HepG2 (cell line): Measurements from ENCODE around the gene UROS. TPM values are rescaled to one million over a fixed set of nuclear protein-coding genes. Genes with fewer than 3 reads are reported as not detected.

Experiments used
- ATAC-seq: fragments of 200-7000 bp; cut with Tn5 transposase; 3 replicates; pipeline ENCODE4 v1.9.1; 2020; ENCODE audit warnings: mild to moderate bottlenecking, moderate library complexity
- BruUV-seq: library from RNA; stranded (reverse); fragments of 400-500 nt; replicated peaks from 2 replicates; lab custom pipeline; 2021; lab: Mats Ljungman, UMichigan
- CTCF ChIA-PET: fragments of 300-600 bp; formaldehyde crosslinking; extraction: SDS; loops from one replicate; lab custom pipeline; 2021; ENCODE audit warnings: low total read pairs, inconsistent platforms, low intra/inter-chr PET ratio; lab: Yijun Ruan, JAX
- POLR2A ChIA-PET: fragments of 350-600 bp; sonication (Branson Sonifier 250); formaldehyde crosslinking; loops from one replicate; lab custom pipeline; 2020; ENCODE audit warnings: antibody characterized with exemption, inconsistent platforms; lab: Yijun Ruan, JAX
- DNase-seq: peaks from one replicate; pipeline ENCODE4 v3.0.0-alpha.2; 2015; ENCODE audit warnings: low spot score
- FAIRE-seq: peaks from 3 replicates; lab custom pipeline; 2011; peaks lifted over from hg19 to GRCh38; lab: Jason Lieb, UNC
- H2AFZ ChIP-seq: one replicate; pipeline ENCODE4 v1.6.1; 2011; ENCODE audit warnings: low read length, inconsistent platforms
- H3K27ac ChIP-seq: fragments of 300-600 bp; 3 replicates; pipeline ENCODE4 v1.8.0; 2011; ENCODE audit warnings: mixed run types, mild to moderate bottlenecking, mixed read lengths, low read length, inconsistent platforms; ENCODE audit not compliant: insufficient read depth; ENCODE audit errors: extremely low read length
- H3K27me3 ChIP-seq, 2 experiments: fragments of 200-600 bp in 1 of 2; 2 replicates in 1 of 2; 3 replicates in 1 of 2; pipeline versions ENCODE4 v1.6.0 to v1.8.0; 2011; ENCODE audit warnings: low read length in 2 of 2, mild to moderate bottlenecking in 2 of 2, moderate library complexity in 2 of 2, inconsistent platforms in 1 of 2; ENCODE audit not compliant: insufficient read depth in 2 of 2, control insufficient read depth in 1 of 2
- H3K36me3 ChIP-seq, 2 experiments: fragments of 200-600 bp in 1 of 2; replicated peaks in 1 of 2; 2 replicates in 1 of 2; 3 replicates in 1 of 2; pipeline versions ENCODE4 v1.5.1 to v1.8.0; 2011; ENCODE audit warnings: low read length in 2 of 2, inconsistent platforms in 1 of 2; ENCODE audit not compliant: insufficient read depth in 2 of 2, control insufficient read depth in 1 of 2
- H3K4me1 ChIP-seq: 2 replicates; pipeline ENCODE4 v1.5.1; 2012; ENCODE audit warnings: low read length, inconsistent platforms; ENCODE audit not compliant: insufficient read depth
- H3K4me2 ChIP-seq: 2 replicates; pipeline ENCODE4 v1.6.0; 2011; ENCODE audit warnings: low read depth, low read length, inconsistent platforms
- H3K4me3 ChIP-seq, 3 experiments: fragments of 200-600 bp in 1 of 3; sonication (generic), shearing (Covaris generic) in 1 of 3; replicated peaks in 1 of 3; 2 replicates each; pipeline ENCODE4 v1.5.1; 2011 to 2016; ENCODE audit warnings: low read length in 3 of 3, inconsistent platforms in 2 of 3, low read depth in 2 of 3, mild to moderate bottlenecking in 2 of 3, control low read depth in 1 of 3, mixed read lengths in 1 of 3; ENCODE audit not compliant: insufficient read depth in 1 of 3
- H3K79me2 ChIP-seq: one replicate; pipeline ENCODE4 v1.6.1; 2011; ENCODE audit warnings: low read length, inconsistent platforms; ENCODE audit not compliant: insufficient read depth
- H3K9ac ChIP-seq: 2 replicates; pipeline ENCODE4 v1.6.0; 2011; ENCODE audit warnings: mild to moderate bottlenecking, low read depth, low read length, inconsistent platforms; ENCODE audit not compliant: insufficient read depth
- H3K9me3 ChIP-seq: 2 replicates; pipeline ENCODE4 v1.5.1; 2012; ENCODE audit warnings: mild to moderate bottlenecking, low read length
- H4K20me1 ChIP-seq: 2 replicates; pipeline ENCODE4 v1.6.0; 2011; ENCODE audit warnings: inconsistent platforms, mild to moderate bottlenecking, low read length, moderate library complexity; ENCODE audit not compliant: insufficient read depth
- HNF4G ChIP-seq, 2 experiments: sonication (generic) in 1 of 2; formaldehyde crosslinking in 1 of 2; IDR thresholded peaks; 2 replicates each; pipeline versions ENCODE4 v1.4.0 to v1.6.1; 2011 to 2020; ENCODE audit warnings: borderline replicate concordance in 2 of 2, low read depth in 2 of 2, mild to moderate bottlenecking in 2 of 2, low read length in 1 of 2, missing genetic modification reagents in 1 of 2, moderate library complexity in 1 of 2
- HNRNPH1 ChIP-seq: fragments of 200-400 bp; formaldehyde crosslinking; optimal IDR thresholded peaks from 2 replicates; pipeline ENCODE3; 2017; ENCODE audit warnings: mild to moderate bottlenecking, low read depth, low read length
- KLF16 ChIP-seq, 2 experiments: sonication (generic) in 1 of 2; formaldehyde crosslinking in 1 of 2; IDR thresholded peaks; 2 replicates each; pipeline versions ENCODE4 v1.6.1 to v1.8.0; 2016 to 2023; ENCODE audit warnings: missing genetic modification reagents in 2 of 2, missing compliant biosample characterization in 1 of 2
- NFKBIZ ChIP-seq: IDR thresholded peaks from 2 replicates; pipeline ENCODE4 v1.6.1; 2018; ENCODE audit warnings: missing genetic modification reagents, missing compliant biosample characterization
- ZNF121 ChIP-seq: sonication (generic); formaldehyde crosslinking; IDR thresholded peaks from 2 replicates; pipeline ENCODE4 v1.5.0; 2020; ENCODE audit warnings: mild to moderate bottlenecking, missing genetic modification reagents
- WGBS: methylation state at CpG from one replicate; pipeline ENCODE4 v1.1.6; 2017; ENCODE audit warnings: low lambda C conversion rate; 5-methylcytosine and 5-hydroxymethylcytosine counted together
- in situ Hi-C: cut with HindIII; loops from 2 replicates; pipeline ENCODE4 v1.10.0; 2017; ENCODE audit warnings: low pct_unique_long_range_greater_than_20kb; ENCODE audit not compliant: extremely low pct_ligation_motif_present
- intact Hi-C: fragments of 100-400 bp; cut with micrococcal nuclease; formaldehyde crosslinking; loops from one replicate; pipeline ENCODE4 v1.10.0; 2022; ENCODE audit not compliant: unreplicated experiment
- polyA plus RNA-seq, 8 experiments: library from polyadenylated mRNA; depleted of rRNA in 3 of 8; stranded (reverse) in 7 of 8; unstranded in 1 of 8; fragments of >200 nt; fragmentation: Illumina TruSeq in 4 of 8; extraction: Trizol in 4 of 8; gene quantifications; 2 replicates each; pipeline versions ENCODE4 v1.2.1 to v1.2.3, GENCODE V29; 2011 to 2016; ENCODE audit warnings: low read depth in 4 of 8, missing spikeins in 1 of 8, mixed read lengths in 1 of 8; ENCODE audit not compliant: insufficient read depth in 1 of 8
- total RNA-seq, 5 experiments: library from RNA; depleted of rRNA; stranded (reverse); fragments of >200 nt; fragmentation: Illumina TruSeq; extraction: Trizol; gene quantifications; 2 replicates each; pipeline ENCODE4 v1.2.3, GENCODE V29; 2016; ENCODE audit warnings: low read depth in 1 of 5
- TF ChIP-seq, protein P1 (sequence below): sonication (generic); formaldehyde crosslinking; conservative IDR thresholded peaks from 2 replicates; pipeline ENCODE4 v1.4.0; 2020; ENCODE audit warnings: missing genetic modification reagents
- TF ChIP-seq, protein P2 (sequence below): sonication (generic); formaldehyde crosslinking; IDR thresholded peaks from 2 replicates; pipeline ENCODE4 v1.4.0; 2020; ENCODE audit warnings: missing genetic modification reagents, borderline replicate concordance
- TF ChIP-seq, protein P3 (sequence below): sonication (generic); formaldehyde crosslinking; IDR thresholded peaks from 2 replicates; pipeline ENCODE4 v1.9.0; 2021; ENCODE audit warnings: missing genetic modification reagents, borderline replicate concordance

The UROS gene
- total and polyA plus RNA-seq, 2 of the 13 experiments (the other 11 are each of a cell fraction or from before 2014, with no cell fraction given): 14.8 to 49.9 TPM

DNA sequence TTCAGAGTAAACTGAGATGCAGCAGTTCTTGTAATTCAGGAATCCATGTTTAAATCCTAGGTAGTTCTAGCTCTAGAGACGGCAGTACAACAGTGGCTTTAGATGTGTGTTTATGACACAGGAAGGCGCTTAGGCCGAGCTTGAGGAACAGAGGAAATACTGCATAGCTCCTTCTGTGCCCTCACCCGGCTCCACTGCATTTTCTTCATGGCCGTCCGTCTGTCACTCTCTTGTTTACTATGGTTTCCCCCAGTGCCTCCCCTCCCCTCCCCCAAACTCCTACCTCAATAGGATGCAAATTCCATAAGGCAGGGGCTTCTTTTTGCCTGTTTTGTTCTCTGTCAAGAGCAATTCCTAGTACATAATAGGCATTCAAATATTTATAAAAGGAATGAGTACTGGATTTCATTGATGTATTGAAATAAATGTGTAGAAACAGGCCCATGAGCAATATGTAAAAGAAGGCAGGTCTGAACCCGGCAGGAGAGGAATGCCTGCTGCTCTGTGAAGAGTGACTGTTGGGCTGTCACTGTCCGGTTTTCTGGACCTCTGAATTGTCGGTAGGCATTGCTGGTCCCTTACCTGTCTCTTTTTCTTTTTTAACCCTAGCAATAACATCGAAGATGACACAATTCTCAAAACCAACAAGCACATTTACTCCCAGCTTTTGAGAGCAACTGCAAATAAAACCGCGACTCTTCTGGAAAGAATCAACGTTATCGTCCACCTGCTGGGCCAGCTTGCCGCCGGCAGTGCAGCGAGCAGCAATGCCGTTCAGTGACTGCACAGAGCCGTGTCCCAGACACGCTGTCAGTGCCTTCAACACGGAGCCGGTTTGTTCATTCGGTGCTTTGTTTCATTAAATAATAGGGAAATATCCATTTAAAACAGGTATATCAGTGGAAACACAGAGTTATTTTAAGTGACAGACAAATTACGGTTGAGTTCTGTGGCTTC is 60.1 kb downstream of the UROS start:
- Histone ChIP-seq H3K9ac (no peak overlapping the region), H3K9me3 (no peaks in the 10 kb centered on the region), H3K27me3 (no peaks in the 10 kb centered on the region), H3K4me2 (no peak overlapping the region), H3K4me1 (no peaks in the 10 kb centered on the region), H3K79me2 (no peaks in the 10 kb centered on the region), H3K27ac (no peak overlapping the region), H2AFZ (no peak overlapping the region), H4K20me1 (no peaks in the 10 kb centered on the region), H3K4me3 (no peak overlapping the region), H3K36me3 (peaks cover 9 to 60% of the 10 kb centered on the region in 2 experiments)
- CTCF ChIA-PET: no interaction called here
- FAIRE-seq (no peak), ATAC-seq (no peak), DNase-seq (no peak)
- in situ Hi-C loops (no loop called here), intact Hi-C loops (no loop called here)
- POLR2A ChIA-PET: no interaction called here
- BruUV-seq: no TSS peak
- WGBS: 97% methylated on average over 24 of the region's 24 CpGs
- TF ChIP-seq, protein P1, sequence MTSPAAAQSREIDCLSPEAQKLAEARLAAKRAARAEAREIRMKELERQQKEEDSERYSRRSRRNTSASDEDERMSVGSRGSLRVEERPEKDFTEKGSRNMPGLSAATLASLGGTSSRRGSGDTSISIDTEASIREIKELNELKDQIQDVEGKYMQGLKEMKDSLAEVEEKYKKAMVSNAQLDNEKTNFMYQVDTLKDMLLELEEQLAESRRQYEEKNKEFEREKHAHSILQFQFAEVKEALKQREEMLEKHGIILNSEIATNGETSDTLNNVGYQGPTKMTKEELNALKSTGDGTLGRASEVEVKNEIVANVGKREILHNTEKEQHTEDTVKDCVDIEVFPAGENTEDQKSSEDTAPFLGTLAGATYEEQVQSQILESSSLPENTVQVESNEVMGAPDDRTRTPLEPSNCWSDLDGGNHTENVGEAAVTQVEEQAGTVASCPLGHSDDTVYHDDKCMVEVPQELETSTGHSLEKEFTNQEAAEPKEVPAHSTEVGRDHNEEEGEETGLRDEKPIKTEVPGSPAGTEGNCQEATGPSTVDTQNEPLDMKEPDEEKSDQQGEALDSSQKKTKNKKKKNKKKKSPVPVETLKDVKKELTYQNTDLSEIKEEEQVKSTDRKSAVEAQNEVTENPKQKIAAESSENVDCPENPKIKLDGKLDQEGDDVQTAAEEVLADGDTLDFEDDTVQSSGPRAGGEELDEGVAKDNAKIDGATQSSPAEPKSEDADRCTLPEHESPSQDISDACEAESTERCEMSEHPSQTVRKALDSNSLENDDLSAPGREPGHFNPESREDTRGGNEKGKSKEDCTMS (CRISPR knock-in tag): no peak
- no peak for TF ChIP-seq ZNF121 (CRISPR knock-in tag)
- TF ChIP-seq, protein P2, sequence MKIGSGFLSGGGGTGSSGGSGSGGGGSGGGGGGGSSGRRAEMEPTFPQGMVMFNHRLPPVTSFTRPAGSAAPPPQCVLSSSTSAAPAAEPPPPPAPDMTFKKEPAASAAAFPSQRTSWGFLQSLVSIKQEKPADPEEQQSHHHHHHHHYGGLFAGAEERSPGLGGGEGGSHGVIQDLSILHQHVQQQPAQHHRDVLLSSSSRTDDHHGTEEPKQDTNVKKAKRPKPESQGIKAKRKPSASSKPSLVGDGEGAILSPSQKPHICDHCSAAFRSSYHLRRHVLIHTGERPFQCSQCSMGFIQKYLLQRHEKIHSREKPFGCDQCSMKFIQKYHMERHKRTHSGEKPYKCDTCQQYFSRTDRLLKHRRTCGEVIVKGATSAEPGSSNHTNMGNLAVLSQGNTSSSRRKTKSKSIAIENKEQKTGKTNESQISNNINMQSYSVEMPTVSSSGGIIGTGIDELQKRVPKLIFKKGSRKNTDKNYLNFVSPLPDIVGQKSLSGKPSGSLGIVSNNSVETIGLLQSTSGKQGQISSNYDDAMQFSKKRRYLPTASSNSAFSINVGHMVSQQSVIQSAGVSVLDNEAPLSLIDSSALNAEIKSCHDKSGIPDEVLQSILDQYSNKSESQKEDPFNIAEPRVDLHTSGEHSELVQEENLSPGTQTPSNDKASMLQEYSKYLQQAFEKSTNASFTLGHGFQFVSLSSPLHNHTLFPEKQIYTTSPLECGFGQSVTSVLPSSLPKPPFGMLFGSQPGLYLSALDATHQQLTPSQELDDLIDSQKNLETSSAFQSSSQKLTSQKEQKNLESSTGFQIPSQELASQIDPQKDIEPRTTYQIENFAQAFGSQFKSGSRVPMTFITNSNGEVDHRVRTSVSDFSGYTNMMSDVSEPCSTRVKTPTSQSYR (CRISPR knock-in tag): no peak
- no peak for TF ChIP-seq HNRNPH1
- TF ChIP-seq, protein P3, sequence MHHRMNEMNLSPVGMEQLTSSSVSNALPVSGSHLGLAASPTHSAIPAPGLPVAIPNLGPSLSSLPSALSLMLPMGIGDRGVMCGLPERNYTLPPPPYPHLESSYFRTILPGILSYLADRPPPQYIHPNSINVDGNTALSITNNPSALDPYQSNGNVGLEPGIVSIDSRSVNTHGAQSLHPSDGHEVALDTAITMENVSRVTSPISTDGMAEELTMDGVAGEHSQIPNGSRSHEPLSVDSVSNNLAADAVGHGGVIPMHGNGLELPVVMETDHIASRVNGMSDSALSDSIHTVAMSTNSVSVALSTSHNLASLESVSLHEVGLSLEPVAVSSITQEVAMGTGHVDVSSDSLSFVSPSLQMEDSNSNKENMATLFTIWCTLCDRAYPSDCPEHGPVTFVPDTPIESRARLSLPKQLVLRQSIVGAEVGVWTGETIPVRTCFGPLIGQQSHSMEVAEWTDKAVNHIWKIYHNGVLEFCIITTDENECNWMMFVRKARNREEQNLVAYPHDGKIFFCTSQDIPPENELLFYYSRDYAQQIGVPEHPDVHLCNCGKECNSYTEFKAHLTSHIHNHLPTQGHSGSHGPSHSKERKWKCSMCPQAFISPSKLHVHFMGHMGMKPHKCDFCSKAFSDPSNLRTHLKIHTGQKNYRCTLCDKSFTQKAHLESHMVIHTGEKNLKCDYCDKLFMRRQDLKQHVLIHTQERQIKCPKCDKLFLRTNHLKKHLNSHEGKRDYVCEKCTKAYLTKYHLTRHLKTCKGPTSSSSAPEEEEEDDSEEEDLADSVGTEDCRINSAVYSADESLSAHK (CRISPR knock-in tag): no peak
- TF ChIP-seq KLF16 (CRISPR knock-in tag; IDR thresholded peaks at IDR 0.05): no peak
- no peak for TF ChIP-seq HNF4G (IDR thresholded peaks at IDR 0.05; ENCODE audit: borderline replicate concordance, low read depth, low read length)
- TF ChIP-seq HNF4G (CRISPR knock-in tag; IDR thresholded peaks at IDR 0.05; ENCODE audit: borderline replicate concordance, low read depth): no peak
- no peak for TF ChIP-seq NFKBIZ (CRISPR knock-in tag)
